ENCODE measurements around the gene SNAP23.

SNAP23 gene

DNA sequence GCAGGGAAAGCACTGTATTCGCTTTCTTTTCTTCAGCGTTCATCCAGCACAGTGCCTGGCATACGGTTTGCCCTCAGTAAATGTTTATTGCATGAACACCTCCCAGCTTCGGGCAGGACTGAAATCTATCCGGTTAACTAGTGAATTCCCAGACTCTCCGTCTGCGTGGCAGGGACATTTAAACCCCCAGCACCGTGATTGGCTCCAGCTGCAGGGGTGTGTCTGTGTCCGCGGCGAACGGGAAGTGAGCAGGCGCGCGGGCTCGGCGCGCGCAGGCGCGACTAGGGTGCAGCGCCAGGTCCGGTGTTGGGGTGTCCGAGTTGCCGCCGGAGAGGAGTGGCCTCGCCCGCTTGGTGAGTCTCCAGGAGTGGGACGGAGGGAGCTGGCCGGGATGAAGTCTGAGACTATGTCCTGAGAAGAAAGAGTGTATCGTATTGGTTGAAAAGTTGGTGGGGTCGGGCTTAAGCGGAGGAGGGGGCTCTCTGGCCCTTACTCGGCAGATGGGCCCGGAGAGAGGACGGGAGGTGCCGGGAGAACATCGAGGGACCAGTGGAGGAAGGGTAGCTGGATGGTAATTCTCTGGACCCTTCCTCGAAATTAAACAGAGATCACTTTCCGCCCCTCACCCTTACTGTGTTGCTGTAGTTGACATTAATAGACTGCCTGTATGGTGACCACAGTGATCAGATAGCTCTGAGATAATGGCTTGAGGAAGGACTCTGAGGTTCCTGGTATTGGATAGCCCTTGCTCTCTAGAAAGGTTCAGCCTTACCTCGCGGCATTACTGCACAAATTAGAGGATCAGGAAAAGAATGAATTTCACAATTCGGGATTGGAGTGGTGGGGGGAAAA is at the start of gene SNAP23:
SNAP23 (plus strand) TSS at position 274 of the 852 bp plus-strand sequence. CDS start 16,213 bp downstream, outside the sequence.
- DNase-seq: peak; percentile 12 to 95 (median 87)

DNA sequence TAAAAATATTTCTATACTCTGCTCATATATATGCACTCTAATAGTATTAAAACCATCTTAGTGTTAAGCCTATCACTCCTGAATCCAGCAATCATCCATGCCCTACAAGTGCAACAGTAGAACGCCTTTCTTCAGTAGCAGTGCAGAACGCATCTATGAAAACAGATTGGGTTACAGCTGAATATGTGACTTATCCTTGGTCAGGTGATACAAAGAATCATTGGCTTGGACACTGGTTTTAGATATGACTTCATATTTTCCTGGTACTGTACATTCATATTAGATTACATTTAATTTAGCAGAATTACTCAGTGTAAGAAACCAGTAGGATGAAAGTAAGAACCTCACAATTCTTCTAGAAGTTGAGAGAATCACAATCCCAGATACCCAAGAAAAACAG is 47.8 kb upstream of the SNAP23 start:
- no peak for DNase-seq

DNA sequence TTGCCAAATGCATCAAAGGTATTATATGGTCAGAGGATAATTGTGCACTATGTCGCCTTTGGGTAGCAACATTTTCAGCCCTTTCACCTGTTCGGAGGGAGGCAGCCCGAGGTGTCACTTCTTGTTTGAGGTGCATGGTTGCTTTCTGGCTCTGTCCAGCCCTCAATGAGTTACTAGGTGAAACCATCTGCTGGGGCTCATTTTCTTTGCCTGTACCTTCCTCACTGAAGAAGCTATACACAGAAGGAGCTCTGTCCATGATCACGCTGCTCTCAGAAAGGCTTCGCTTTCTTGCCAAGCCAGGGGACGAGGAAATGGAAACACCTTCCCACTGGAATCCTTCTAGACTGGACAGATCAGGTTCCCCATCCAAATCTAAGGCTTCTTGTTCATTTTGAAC is 47.2 kb upstream of the SNAP23 start:
- DNase-seq: no peak

DNA sequence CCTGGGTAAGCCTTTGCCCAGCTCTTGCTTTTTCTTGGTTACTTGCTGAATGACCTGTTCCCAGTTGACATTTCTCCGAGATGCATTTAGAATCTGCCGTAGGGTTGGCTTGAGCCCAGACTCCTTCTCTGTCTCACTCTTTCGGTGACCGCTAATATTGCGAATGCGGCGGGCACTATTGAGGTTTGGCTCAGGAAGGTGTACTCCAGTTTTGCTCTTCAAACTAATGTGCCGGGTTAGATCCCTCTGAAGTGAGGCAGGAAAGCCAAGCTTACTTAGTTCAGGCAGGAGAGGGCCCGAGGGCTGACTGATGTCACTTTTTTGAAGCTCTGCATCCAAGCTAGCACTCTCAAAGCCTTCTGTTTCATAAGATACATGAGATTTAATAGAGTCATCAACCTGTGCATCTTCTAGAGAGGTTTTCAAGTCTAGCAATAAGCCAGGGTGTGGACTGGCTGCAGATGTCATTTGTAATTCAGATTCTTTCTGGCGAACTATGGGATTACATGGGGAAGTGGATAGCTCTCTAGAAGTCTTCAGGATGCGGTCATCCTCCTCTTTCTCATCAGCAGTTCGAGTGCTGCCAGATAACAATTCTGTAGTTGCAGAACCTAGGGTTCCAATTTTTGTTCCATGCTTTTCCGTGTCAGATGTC is 45.5 kb upstream of the SNAP23 start:
- no peak for DNase-seq

DNA sequence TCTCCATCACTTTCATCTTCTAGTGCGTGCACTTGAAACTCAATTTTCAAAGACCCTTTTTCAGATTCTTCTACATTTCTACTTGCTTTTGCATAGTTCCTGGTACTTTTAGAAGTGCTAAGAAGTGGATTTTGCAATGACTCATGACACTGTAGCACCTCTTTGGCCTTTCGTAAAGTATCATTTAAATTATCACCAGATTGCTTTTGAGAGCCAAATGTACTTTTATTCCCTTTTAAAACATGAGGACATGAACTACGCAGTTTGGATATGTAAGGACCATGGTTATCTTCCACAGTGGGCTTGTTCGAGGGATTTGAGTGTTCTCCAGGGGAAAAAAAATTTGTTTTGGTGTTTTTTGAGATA is 45.0 kb upstream of the SNAP23 start:
- no peak for DNase-seq

DNA sequence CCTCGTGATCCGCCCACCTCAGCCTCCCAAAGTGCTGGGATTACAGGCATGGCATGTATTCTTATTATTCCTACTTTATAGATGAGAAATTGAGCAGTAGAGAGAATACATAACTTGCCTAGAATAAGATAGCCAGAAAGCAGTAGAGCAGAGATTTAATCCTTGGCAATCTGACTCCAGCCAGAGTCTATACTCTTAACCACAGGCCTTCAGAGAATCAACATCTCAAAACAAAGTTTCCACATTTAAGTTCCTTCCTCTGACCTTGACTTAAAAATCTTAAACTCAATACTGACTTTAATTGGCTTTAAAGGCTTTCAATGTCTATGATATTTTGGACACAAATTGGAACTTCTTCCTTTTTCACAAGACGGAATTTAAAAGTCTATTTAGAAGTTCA is 41.6 kb upstream of the SNAP23 start:
- no peak for DNase-seq

DNA sequence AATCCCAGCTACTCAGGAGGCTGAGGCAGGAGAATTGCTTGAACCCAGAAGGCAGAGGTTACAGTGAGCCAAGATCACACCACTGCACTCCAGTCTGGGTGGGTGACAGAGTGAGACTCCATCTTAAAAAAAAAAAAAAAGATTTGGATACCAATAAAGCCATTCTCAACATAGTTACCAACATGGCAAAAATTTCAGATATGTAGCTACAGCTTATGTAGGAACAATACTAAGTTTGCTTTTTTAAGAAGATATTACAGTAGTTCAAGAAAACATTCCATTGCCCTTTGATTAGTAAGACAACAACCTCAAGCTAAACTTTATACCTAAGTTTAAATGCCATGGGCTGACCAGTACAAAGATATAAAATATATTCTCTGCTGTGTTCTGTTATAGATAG is 38.9 kb upstream of the SNAP23 start:
- DNase-seq: no peak

DNA sequence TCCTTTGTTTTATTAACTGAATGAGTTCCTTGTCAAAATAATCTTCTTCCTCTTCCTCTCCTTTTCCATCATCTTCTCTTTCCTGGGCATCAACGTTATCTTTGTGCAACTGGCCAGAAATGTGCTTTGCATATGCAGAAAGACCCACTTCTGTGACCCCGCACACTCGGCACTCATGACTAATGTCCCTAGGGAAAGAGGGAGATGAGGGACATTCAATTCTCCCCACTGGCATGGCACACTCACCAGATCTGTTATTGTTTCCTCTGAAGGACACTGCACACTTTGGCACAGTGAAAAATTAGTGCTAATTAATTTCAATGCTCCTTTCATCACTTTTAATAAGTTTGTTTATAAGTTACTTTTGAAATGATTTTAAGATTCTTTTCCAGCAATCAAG is 38.5 kb upstream of the SNAP23 start:
- peak in 1 of 56 donors; percentile 2 for DNase-seq

DNA sequence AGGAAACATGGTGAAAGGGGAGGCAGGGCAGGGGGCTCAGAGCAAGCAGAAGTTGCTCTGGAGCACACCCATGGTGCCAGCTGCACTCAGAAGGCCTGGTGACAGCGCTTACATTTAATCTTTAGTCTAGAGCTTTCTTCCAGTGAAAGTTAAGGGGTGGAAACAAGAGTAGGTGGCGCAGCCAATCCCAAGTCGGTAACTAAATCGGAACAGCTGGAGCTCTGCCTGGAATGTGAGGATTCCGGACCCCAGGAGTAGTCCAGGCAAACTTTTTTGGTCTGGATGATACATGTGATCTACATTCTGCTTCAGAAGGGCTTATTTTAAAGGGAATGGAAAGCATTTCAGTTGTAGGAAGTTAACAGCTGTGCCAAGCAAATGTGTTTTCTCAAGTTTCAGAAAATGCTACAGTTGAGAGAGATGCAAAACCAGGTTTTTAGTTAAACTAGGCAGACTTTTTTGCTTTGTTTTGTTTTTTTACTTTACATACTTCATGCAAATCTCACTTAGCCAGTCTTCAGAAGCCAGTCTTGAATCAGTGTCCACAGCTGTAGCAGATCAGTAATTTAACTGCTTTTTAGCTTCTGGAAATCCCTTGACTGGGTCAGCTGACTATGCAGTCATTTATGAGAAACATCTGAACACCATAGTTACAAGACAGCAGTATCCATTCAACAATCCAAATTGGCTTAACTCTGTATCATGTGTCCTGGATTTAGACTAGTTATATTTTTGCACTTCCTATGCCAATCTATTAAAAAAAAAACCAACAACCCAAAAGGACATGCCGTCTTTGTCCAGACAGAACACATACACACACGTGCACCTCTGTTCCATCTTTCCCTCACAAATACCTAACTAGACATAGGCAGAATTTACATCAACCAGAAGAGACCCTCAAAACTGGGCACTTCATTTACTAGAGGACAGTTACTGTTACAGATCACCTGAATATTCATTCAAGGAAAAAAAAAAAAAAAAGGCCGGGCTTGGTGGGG is 37.7 kb upstream of the SNAP23 start:
- peak in 18 of 56 donors; percentile 1 to 31 (median 7) for DNase-seq

DNA sequence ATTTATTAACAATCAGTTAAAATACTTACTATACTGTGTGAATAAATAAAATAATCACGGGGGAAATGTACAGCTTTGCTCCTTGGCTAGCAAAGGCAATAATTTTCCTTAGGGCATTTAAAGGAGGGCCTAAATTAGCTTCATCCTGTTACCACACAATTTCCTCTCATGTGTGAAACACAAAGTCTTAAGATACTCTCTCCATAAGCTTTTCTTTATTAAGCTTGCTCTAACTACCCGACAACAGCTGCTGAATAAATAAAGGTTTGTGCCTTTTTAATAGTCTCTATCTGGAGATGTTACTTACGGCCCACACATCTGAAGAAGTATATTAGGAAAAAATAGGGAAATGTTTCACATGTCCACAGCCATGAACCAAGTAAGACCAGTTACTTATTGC is 34.2 kb upstream of the SNAP23 start:
- DNase-seq: no peak

DNA sequence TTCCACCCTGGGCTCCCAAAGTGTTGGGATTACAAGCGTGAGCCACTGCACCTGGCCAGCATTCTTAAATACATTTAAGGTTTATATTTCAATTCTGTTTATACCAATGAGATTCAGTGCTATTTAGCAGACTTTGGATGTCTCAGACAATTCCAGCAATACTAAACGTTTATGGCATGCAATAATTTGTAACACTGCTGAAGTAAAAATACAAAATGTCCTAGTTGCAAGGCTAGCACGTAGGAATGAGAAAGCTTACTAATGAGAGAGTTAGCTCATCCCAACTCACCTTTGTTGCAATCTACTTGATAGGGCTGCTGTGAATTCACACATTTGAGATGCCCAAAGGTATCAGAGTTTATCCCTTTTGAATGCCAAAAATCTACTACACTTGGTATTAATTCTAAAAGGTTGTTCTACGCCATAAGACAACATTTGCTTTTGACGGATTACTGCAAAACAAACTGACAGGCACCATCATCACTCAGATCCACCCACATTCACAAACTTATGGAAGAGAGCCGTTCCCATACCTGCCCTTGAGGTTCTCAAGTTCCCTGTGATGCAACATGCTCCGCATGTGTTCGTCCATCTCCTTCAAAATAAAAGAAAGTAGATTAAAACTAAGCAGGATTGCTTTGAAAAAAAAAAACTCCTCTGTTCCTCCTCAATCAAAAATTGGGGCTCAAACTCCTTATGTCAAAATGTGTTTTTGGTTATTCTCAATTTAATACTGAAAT is 29.7 kb upstream of the SNAP23 start:
- DNase-seq: no peak

DNA sequence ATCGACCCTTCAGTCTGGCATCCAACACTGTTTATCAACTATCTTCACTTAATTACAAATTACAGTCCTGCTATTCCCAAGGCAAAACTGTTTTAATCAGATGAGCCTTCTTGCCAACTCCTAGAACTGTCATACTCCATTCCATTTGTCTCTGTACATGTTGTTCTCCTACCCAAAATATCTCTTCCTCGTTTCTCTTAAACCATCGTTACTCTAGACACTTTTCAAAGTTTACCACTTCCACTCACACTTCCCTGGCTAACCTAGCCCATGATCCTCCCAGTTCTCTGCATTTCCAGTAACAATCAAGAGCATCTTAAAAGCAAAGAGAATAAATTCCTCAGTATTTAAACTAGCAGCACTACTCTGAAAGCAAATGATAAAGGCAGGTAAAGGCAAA is 24.4 kb upstream of the SNAP23 start:
- no peak for DNase-seq

DNA sequence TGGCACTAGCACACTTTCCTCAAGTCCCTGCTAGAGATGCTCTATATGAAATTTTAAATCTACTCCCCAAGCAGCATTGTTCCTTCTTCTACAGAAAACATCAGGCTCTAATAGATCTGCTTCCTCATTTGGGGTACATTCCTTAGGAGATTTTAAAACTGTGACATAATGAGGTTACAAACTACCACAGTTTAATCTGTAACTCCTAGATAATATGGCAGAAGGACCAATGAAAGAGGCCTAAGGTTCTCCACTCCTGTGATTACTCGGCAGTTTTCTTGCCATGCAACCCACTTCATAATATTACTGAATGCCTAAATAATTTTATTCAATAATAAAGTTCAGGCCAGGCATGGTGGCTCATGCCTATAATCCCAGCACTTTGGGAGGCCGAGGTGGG is 20.6 kb upstream of the SNAP23 start:
- no peak for DNase-seq

DNA sequence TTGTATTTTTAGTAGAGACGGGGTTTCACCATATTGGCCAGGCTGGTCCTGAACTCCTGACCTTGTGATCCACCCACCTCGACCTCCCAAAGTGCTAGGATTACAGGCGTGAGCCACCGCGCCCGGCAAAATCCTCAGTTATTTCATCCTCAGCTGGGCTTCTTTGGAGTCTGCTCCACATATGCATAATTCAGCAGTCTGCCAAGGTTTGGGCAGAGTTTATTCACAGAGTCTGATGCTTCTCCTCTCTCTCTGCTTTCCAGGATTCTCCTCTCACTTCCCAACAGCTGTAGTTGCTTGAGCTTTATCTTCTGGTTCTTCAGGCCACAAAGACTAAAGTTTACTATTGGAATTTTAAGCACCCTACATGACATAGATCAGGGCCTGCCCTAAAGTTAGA is 12.7 kb upstream of the SNAP23 start:
- DNase-seq: no peak

DNA sequence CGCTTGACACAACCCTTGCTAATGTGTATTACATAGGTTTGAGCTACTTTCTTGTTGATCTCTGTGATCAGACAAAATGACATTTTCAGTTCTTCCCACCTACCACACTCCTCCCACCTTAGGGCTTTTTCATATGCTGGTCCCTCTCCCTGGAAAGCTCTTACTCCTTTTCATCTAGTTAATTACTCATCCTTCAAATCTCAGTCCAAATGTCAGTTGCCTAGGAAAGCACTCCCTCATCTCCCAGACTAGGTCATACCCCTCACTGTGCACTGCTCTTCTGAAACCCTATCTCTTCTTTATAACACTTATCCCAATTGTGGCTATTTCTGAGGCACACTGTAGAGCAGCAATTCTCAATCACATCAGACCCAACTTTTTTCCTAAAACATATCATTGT is 11.8 kb upstream of the SNAP23 start:
- no peak for DNase-seq

DNA sequence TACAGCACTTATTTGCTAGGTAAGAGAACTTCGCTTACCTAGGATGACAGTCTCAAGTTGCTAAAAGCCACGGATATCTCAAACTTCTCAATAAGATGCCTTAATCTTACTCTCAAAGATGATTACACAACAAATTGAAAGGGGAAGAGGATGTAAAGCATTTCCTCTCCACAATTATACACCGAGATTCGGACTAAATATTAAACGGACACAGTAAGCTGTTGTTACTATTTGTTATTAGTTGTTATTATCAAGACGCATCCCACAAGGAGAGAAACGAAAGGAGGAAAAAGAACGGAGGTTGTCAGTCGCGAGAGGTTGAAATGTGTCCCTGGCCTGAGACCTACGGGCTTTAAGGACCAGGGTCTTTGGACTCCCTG is 5.2 kb upstream of the SNAP23 start:
- DNase-seq: no peak

DNA sequence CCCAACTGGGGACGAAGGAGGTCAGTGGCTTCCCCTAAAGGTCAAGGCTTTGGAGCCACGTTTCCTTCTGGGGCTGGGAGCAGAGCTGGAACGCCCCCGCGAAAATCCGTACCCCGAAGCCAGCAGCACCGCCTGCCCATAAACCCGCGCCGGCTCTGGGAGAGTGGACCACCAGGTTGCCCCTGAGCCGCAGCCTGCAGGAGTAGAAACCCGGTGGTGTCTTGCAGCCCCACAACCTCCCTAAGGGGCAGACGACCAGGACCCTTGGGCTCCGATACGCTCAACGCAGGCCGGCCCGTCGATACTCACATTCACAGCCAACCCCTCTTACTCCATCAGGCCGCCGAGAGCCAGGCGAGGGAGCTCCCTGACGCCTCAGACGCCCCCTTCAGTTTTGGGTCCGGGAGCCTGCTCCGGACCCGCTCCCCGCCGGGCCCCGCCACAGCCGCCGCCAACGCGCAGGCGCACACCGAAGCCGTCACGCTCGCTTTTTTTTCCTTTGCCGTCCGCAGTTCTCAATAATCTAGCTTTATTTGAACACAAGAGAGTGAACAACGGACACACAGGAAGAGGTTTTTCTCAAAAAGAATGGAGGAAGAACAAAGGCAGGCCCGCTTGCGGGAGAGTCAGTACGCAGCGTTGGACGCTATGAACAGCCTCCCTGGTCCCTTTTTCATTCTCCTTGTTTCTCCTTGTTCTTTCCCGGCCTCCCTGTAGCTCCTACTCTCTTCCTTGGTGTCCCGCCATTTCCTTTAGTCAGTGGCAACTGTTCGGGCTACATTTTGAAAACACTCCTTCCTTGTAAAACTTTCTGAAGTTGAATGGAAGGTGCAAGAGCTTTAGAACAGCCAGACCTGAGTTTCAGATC is 4.5 kb upstream of the SNAP23 start, which contains the start of gene ZNF106:
ZNF106 (minus strand) TSS at position 471 of the 868 bp plus-strand sequence. CDS start 18,852 bp downstream, outside the sequence.
- DNase-seq: peak; percentile 36 to 91 (median 80)

DNA sequence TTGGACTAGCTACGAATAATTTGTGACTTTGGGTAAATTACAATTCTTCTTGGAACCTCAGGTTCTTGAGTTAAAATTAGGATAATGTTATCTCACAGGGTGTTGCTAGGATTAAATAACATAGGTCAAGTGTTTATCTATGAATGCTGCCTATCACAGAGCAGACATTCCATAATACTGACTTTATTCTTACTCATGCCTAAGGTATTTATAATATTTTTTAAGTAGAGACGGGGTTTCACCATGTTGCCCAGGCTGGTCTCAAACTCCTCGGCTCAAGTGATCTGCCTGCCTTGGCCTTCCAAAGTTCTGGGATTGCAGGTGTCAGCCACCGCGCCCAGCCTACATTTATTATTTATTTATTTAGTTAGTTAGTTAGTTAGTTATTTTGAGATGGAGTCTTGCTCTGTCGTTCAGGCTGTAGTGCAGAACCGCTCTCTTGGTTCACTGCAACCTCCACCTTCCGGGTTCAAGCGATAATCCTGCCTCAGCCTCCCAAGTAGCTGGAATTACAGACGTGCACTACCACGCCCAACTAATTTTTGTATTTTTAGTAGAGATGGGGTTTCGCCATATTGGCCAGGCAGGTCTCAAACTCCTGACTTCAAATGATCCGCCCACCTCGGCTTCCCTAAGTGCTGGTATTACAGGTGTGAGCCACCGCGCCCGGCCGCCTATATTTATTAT is 3.8 kb upstream of the SNAP23 start:
- no peak for DNase-seq

DNA sequence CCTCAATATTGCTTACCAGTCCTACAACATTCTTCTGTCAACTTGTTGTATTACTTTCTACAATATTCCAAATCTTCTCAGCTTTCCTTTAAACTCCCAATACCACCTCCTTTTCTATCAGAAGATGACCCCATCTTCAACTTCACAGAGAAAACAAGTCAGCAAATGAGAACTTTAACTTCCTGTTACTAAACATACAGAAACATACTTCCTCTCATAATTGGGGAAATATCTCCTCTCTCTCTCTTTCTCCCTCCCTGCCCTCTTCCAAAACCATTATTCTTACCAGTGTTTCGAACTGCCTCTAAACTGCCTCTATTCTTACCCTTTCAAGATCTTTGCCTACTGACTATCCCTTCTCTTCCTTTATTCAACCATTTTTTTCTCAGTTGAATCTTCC is 1.8 kb upstream of the SNAP23 start:
- DNase-seq: no peak

Data from amygdala (tissue), 56 donors.